Lower leg skin (tissue), 4 donors: ENCODE data around the gene CAMK1. TPM values are rescaled to one million over a fixed set of nuclear protein-coding genes. Genes with fewer than 3 reads are reported as not detected.
A peak's percentile ranks its signal among the peaks of the same experiment; 100 is the strongest.

Source experiments
- DNase-seq, 2 donors: peaks; one replicate each; pipeline ENCODE4 v3.0.0-alpha.2; 2019; ENCODE audit warnings: low spot score in 2 of 2
- H3K4me3 ChIP-seq: fragments of 200-600 bp; sonication (generic); 2 replicates; pipeline ENCODE4 v1.5.1; 2017; ENCODE audit warnings: mild to moderate bottlenecking, low read depth; ENCODE audit not compliant: poor library complexity, severe bottlenecking
- CTCF ChIP-seq, 3 donors: fragments of 450-650 bp; IDR thresholded peaks; one replicate each; pipeline ENCODE4 v1.5.1; 2016; ENCODE audit warnings: antibody characterized with exemption in 3 of 3, mild to moderate bottlenecking in 3 of 3, moderate library complexity in 2 of 3
- POLR2A ChIP-seq, 2 donors: fragments of 450-650 bp; IDR thresholded peaks; one replicate each; pipeline ENCODE4 v1.6.1; 2016 to 2017; ENCODE audit warnings: antibody characterized with exemption in 2 of 2, mild to moderate bottlenecking in 1 of 2, moderate library complexity in 1 of 2
- WGBS, 2 donors: methylation state at CpG; one replicate each; pipeline ENCODE4 v1.1.5; 2018; 5-methylcytosine and 5-hydroxymethylcytosine counted together
- intact Hi-C: fragments of 100-400 bp; cut with DNase I; formaldehyde crosslinking; loops from one replicate; pipeline ENCODE4 v1.15.0; 2023; ENCODE audit warnings: low total_unique reads
- total RNA-seq, 4 donors: library from RNA; depleted of rRNA; stranded (reverse); fragments of >200 nt; gene quantifications; one replicate each; pipeline ENCODE4 v1.1.0, GENCODE V29; 2016

The CAMK1 gene
- total RNA-seq, 4 donors from 2014 or later, result 3.1 to 10.1 (median 9.4) TPM

- WGBS, 2 donors, result 30 to 34% methylated on average over 6 of the region's 6 CpGs
- TF ChIP-seq POLR2A (IDR thresholded peaks at IDR 0.05) (no peak), CTCF (IDR thresholded peaks at IDR 0.05) (no peak)
- H3K4me3 ChIP-seq, result no peak overlapping the region
- intact Hi-C loops, result no loop called here
- DNase-seq, result peak; percentile 80 to 93
These were observed 53.8 kb downstream of the CAMK1 start for GRCh38 chr3:9715764-9716437.

DNA sequence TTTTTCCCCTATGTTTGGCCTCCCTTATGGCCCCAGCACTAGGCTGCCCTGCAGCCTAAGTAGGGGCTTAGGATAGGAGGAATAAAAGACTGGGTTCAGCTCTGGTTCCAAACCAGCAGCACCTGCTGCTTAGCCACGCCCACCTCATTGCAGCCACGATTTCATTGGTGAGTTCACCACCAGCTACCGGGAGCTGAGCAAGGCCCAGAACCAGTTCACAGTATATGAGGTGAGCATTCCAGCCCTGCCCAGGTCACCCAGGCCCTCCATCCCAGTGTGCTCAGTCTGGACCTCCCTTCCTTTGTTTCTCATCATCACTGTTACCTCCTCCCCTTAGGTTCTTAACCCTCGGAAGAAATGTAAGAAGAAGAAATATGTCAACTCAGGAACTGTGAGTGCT, 54.6 kb downstream of the CAMK1 start:
- TF ChIP-seq CTCF (IDR thresholded peaks at IDR 0.05) (no peak), POLR2A (IDR thresholded peaks at IDR 0.05) (no peak)
- intact Hi-C loops, result no loop called here
- WGBS, 2 donors, result 23 to 24% methylated on average over 4 of the region's 4 CpGs
- no peak overlapping the region for H3K4me3 ChIP-seq
- DNase-seq, result no peak

- WGBS, 2 donors, result 86 to 91% methylated on average over 4 of the region's 4 CpGs
- intact Hi-C loops, result no loop called here
- H3K4me3 ChIP-seq, result no peak overlapping the region
- no peak for DNase-seq
- TF ChIP-seq POLR2A (IDR thresholded peaks at IDR 0.05), result no peak
- TF ChIP-seq CTCF (IDR thresholded peaks at IDR 0.05), result no peak
These were observed 56.6 kb downstream of the CAMK1 start for GRCh38 chr3:9713142-9713541.

DNA sequence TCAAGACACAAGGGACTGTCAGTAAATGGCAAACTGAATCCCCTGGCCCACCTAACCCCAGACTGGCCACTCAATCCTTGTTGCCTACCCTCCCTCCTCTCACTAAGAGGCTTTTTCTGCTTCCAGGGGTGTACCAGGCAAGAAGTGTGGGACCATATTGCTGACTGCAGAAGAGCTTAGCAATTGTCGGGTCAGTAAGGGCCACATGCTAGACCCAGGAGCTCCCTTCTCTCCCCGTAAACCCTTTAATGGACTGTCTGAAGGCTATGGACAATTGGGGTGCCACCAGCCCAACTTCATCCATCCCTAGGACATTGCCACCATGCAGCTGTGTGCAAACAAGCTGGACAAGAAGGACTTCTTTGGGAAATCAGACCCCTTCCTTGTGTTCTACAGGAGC, 57.3 kb downstream of the CAMK1 start:
- intact Hi-C loops, result no loop called here
- no peak overlapping the region for H3K4me3 ChIP-seq
- TF ChIP-seq POLR2A (IDR thresholded peaks at IDR 0.05), result no peak
- TF ChIP-seq CTCF (IDR thresholded peaks at IDR 0.05), result no peak
- DNase-seq, result no peak
- WGBS, 2 donors, result 70 to 88% methylated on average over 2 of the region's 2 CpGs

DNA sequence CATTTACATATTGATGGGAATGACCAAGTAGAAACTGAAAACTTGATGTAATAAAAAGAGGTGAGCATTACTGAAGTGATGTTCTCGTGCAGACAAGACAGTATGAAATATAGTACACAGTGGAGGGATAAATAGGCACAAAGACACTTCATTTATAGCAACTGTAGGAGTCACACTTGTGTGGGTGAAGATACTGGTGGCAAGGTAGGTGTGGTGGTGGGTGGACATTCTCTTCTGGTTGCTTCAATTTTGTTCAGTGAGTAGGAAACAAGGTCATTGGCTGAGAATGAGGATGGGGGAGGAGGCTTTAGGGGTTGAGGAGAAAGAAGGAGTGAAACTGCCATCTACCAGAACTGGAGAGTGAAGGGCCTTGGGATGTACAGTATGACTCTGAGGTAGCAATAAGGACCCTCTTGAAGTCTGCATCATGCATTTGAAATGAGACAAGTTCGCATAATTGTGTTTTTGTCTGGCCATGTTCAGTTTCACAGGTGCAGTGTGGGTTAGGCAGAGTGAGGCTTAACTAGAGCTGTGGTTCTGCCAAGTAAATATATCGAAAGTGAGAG, 59.5 kb downstream of the CAMK1 start:
- TF ChIP-seq POLR2A (IDR thresholded peaks at IDR 0.05) (no peak), CTCF (IDR thresholded peaks at IDR 0.05) (no peak)
- 76 to 86% methylated on average over 3 of the region's 3 CpGs for WGBS, 2 donors

More for the DNA sequence above, 59.5 kb downstream of the CAMK1 start:
- no peak for DNase-seq
- H3K4me3 ChIP-seq, result no peak overlapping the region
- intact Hi-C loops, result no loop called here

Other genes with a start within 250 kb of the CAMK1 start
- gene LHFPL4, start 216.1 kb downstream of the CAMK1 start, total RNA-seq, result under 1 TPM in 2 of 4 donors, not detected in 2; 0.05 to 0.16 TPM
- 10 to 100 TPM; 27.5 to 39.4 (median 34.6) TPM for gene MTMR14, start 120.4 kb downstream of the CAMK1 start, total RNA-seq
- 1 to 10 TPM in 2 of 4 donors, under 1 TPM in 2; 0.54 to 1.6 (median 1.1) TPM for gene CPNE9, start 66.1 kb downstream of the CAMK1 start, total RNA-seq
- gene BRPF1, start 38.2 kb downstream of the CAMK1 start, total RNA-seq, result 10 to 100 TPM; 20.1 to 27.2 (median 22.5) TPM
- gene OGG1, start 20.0 kb downstream of the CAMK1 start, total RNA-seq, result 10 to 100 TPM in 3 of 4 donors, 1 to 10 TPM in 1; 7.9 to 27.2 (median 17.4) TPM
- gene TADA3, start 22.5 kb upstream of the CAMK1 start, total RNA-seq, result 10 to 100 TPM; 42.1 to 53.2 (median 47.0) TPM
- 100 to 1,000 TPM in 3 of 4 donors, 10 to 100 TPM in 1; 89.6 to 151 (median 107) TPM for gene ARPC4, start 23.1 kb upstream of the CAMK1 start, total RNA-seq
- gene TTLL3, start 40.3 kb upstream of the CAMK1 start, total RNA-seq, result 10 to 100 TPM; 34.9 to 93.9 (median 54.3) TPM
- 10 to 100 TPM; 44.4 to 57.1 (median 50.7) TPM for gene RPUSD3, start 74.1 kb upstream of the CAMK1 start, total RNA-seq
- 10 to 100 TPM in 2 of 4 donors, 1 to 10 TPM in 2; 2.8 to 23.7 (median 9.0) TPM for gene CIDEC, start 110.3 kb upstream of the CAMK1 start, total RNA-seq
- 10 to 100 TPM; 39.2 to 70.6 (median 51.0) TPM for gene JAGN1, start 120.7 kb upstream of the CAMK1 start, total RNA-seq
- 100 to 1,000 TPM in 1 of 4 donors, 10 to 100 TPM in 3; 71.1 to 117 (median 81.1) TPM for gene IL17RE, start 132.9 kb upstream of the CAMK1 start, total RNA-seq
- gene IL17RC, start 147.2 kb upstream of the CAMK1 start, total RNA-seq, result 100 to 1,000 TPM in 3 of 4 donors, 10 to 100 TPM in 1; 95.5 to 155 (median 113) TPM
- gene CRELD1, start 163.9 kb upstream of the CAMK1 start, total RNA-seq, result 10 to 100 TPM; 16.1 to 58.8 (median 28.3) TPM
- 1 to 10 TPM; 3.2 to 6.4 (median 4.0) TPM for gene PRRT3, start 182.5 kb upstream of the CAMK1 start, total RNA-seq
- gene EMC3, start 216.9 kb upstream of the CAMK1 start, total RNA-seq, result 100 to 1,000 TPM; 101 to 108 (median 104) TPM